ENCODE data around the gene QSER1.

GRCh38 chr11:32894149-32894827 is 1.7 kb downstream of the QSER1 start:
- TF ChIP-seq, protein P1, sequence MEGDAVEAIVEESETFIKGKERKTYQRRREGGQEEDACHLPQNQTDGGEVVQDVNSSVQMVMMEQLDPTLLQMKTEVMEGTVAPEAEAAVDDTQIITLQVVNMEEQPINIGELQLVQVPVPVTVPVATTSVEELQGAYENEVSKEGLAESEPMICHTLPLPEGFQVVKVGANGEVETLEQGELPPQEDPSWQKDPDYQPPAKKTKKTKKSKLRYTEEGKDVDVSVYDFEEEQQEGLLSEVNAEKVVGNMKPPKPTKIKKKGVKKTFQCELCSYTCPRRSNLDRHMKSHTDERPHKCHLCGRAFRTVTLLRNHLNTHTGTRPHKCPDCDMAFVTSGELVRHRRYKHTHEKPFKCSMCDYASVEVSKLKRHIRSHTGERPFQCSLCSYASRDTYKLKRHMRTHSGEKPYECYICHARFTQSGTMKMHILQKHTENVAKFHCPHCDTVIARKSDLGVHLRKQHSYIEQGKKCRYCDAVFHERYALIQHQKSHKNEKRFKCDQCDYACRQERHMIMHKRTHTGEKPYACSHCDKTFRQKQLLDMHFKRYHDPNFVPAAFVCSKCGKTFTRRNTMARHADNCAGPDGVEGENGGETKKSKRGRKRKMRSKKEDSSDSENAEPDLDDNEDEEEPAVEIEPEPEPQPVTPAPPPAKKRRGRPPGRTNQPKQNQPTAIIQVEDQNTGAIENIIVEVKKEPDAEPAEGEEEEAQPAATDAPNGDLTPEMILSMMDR (IDR thresholded peaks at IDR 0.05), result no peak
- TF ChIP-seq POLR2A (IDR thresholded peaks at IDR 0.05), result peak in 1 of 2 donors; percentile 32

Measured in uterus (tissue), 2 donors.